Measurements from ENCODE around the gene MED6. TPM values are rescaled to one million over a fixed set of nuclear protein-coding genes. Genes with fewer than 3 reads are reported as not detected.

The MED6 gene
- total RNA-seq, 1 donor from 2014 or later = 55.2 TPM

DNA sequence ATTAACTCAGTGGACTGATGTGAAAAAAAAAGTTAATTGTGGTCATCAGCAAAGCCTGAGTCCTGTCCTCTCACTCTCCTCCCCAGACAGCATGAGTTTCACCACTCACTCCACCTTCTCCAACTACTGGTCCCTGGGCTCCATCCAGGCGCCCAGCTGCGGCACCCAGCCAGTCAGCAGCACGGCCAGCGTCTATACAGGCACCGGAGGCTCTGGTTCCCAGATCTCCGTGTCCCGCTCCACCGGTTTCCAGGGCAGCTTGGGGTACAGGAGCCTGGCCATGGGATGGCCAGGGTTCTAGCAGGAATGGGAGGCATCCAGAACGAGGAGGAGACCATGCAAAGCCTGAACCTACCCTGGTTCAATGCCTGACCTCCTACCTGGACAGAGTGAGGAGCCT lies 6.0 kb downstream of the MED6 start:
- Mint-ChIP-seq H3K36me3 (ENCODE audit: unreplicated experiment) (no peaks in the 10 kb centered on the region), H3K4me3 (ENCODE audit: unreplicated experiment) (no peak overlapping the region), H3K9me3 (ENCODE audit: unreplicated experiment) (no peaks in the 10 kb centered on the region), H3K27me3 (ENCODE audit: unreplicated experiment) (no peaks in the 10 kb centered on the region), H3K4me1 (ENCODE audit: low read depth, unreplicated experiment) (peaks cover 3% of the 10 kb centered on the region), H3K27ac (ENCODE audit: unreplicated experiment) (no peak overlapping the region)
- DNase-seq = no peak
- TF ChIP-seq, protein P1, sequence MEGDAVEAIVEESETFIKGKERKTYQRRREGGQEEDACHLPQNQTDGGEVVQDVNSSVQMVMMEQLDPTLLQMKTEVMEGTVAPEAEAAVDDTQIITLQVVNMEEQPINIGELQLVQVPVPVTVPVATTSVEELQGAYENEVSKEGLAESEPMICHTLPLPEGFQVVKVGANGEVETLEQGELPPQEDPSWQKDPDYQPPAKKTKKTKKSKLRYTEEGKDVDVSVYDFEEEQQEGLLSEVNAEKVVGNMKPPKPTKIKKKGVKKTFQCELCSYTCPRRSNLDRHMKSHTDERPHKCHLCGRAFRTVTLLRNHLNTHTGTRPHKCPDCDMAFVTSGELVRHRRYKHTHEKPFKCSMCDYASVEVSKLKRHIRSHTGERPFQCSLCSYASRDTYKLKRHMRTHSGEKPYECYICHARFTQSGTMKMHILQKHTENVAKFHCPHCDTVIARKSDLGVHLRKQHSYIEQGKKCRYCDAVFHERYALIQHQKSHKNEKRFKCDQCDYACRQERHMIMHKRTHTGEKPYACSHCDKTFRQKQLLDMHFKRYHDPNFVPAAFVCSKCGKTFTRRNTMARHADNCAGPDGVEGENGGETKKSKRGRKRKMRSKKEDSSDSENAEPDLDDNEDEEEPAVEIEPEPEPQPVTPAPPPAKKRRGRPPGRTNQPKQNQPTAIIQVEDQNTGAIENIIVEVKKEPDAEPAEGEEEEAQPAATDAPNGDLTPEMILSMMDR (IDR thresholded peaks at IDR 0.05; ENCODE audit: partially characterized antibody, unreplicated experiment) = no peak

DNA sequence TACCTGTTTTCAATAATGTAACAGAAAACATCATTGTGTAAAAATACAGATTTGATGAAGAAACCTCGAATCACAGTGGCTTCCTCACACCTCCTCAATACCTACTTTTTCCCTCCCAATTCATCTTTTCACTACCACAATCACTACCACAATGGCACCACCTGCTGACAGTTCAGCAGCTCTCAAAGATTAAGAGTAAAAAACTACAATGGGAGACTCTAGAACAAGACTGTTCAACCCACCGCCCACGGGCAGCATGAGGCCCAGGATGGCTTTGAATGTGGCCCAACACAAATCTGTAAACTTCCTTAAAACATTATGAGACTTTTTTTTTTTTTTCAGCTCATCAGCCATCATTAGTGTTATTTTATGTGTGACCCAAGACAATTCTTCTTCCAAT lies 15.2 kb downstream of the MED6 start:
- no peaks in the 10 kb centered on the region for H3K27me3 Mint-ChIP-seq (ENCODE audit: unreplicated experiment)
- no peak overlapping the region for H3K27ac Mint-ChIP-seq (ENCODE audit: unreplicated experiment)
- H3K9me3 Mint-ChIP-seq (ENCODE audit: unreplicated experiment) = no peaks in the 10 kb centered on the region
- H3K4me3 Mint-ChIP-seq (ENCODE audit: unreplicated experiment) = no peak overlapping the region
- no peaks in the 10 kb centered on the region for H3K36me3 Mint-ChIP-seq (ENCODE audit: unreplicated experiment)
- H3K4me1 Mint-ChIP-seq (ENCODE audit: low read depth, unreplicated experiment) = no peaks in the 10 kb centered on the region
- DNase-seq = no peak
- TF ChIP-seq, protein P1 (IDR thresholded peaks at IDR 0.05; ENCODE audit: partially characterized antibody, unreplicated experiment) = no peak

DNA sequence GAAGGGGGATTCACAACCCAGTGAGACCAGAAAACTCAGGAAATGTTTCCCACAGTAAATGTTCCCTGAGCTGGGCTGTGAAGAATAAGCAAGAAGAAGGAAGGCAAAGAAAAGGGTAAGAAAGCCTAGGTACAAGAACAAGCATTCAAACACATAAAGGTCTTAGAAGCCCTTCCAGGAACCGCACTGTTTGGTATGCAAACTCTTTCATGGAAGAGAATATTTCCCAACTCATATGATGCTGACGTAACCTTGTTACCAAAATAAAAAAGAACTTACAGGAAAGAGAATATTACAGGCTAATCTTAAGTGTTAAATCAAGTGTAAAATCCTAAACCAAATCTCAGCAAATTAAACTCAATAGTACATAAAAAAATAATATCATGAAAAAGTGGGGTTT lies 23.6 kb downstream of the MED6 start:
- peaks cover 8% of the 10 kb centered on the region for H3K4me1 Mint-ChIP-seq (ENCODE audit: low read depth, unreplicated experiment)
- peak overlapping the region; percentile 23 for H3K4me3 Mint-ChIP-seq (ENCODE audit: unreplicated experiment)
- TF ChIP-seq, protein P1 (IDR thresholded peaks at IDR 0.05; ENCODE audit: partially characterized antibody, unreplicated experiment) = no peak
- no peak for DNase-seq
- H3K27ac Mint-ChIP-seq (ENCODE audit: unreplicated experiment) = peak overlapping the region; percentile 86
- H3K9me3 Mint-ChIP-seq (ENCODE audit: unreplicated experiment) = peaks cover 2% of the 10 kb centered on the region
- peaks cover 4% of the 10 kb centered on the region for H3K27me3 Mint-ChIP-seq (ENCODE audit: unreplicated experiment)
- H3K36me3 Mint-ChIP-seq (ENCODE audit: unreplicated experiment) = no peaks in the 10 kb centered on the region

DNA sequence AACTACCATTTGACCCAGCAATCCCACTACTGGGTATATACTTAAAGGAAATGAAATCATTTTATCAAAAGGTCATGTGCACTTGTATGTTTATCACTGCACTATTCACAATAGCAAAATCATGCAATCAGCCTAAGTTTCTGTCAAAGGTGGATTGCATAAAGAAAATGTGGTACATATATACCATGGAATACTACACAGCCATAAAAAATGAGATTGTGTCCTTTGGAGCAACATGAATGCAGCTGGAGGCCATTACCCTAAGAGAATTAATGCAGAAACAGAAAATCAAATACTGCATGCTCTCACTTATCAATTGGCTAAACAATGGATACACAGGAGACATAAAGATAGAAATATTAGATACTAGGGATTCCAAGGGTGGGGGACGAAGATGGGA lies 27.4 kb downstream of the MED6 start:
- no peak for DNase-seq
- peaks cover 4% of the 10 kb centered on the region for H3K27me3 Mint-ChIP-seq (ENCODE audit: unreplicated experiment)
- TF ChIP-seq, protein P1 (IDR thresholded peaks at IDR 0.05; ENCODE audit: partially characterized antibody, unreplicated experiment) = no peak
- peaks cover 8% of the 10 kb centered on the region for H3K4me1 Mint-ChIP-seq (ENCODE audit: low read depth, unreplicated experiment)
- H3K27ac Mint-ChIP-seq (ENCODE audit: unreplicated experiment) = no peak overlapping the region
- no peaks in the 10 kb centered on the region for H3K36me3 Mint-ChIP-seq (ENCODE audit: unreplicated experiment)
- H3K9me3 Mint-ChIP-seq (ENCODE audit: unreplicated experiment) = peaks cover 2% of the 10 kb centered on the region
- H3K4me3 Mint-ChIP-seq (ENCODE audit: unreplicated experiment) = no peak overlapping the region

DNA sequence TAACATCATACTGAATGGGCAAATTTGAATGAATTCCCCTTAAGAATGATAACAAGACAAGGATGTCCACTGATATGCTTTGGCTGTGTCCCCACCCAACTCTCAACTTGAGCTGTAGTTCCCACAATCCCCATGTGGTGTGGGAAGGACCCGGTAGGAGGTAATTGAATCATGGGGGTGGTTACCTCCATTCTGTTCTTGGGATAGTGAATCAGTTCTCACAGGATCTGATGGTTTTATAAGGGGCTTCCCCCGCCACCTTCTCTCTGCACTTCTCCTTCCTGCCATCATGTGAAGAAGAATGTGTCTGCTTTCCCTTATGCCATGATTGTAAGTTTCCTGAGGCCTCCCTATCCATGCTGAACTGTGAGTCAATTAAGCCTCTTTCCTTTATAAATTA lies 29.3 kb downstream of the MED6 start:
- peaks cover 3% of the 10 kb centered on the region for H3K36me3 Mint-ChIP-seq (ENCODE audit: unreplicated experiment)
- no peak for DNase-seq
- no peak overlapping the region for H3K27ac Mint-ChIP-seq (ENCODE audit: unreplicated experiment)
- TF ChIP-seq, protein P1 (IDR thresholded peaks at IDR 0.05; ENCODE audit: partially characterized antibody, unreplicated experiment) = no peak
- H3K27me3 Mint-ChIP-seq (ENCODE audit: unreplicated experiment) = peaks cover 2% of the 10 kb centered on the region
- no peak overlapping the region for H3K4me3 Mint-ChIP-seq (ENCODE audit: unreplicated experiment)
- H3K9me3 Mint-ChIP-seq (ENCODE audit: unreplicated experiment) = peaks cover 3% of the 10 kb centered on the region
- peaks cover 2% of the 10 kb centered on the region for H3K4me1 Mint-ChIP-seq (ENCODE audit: low read depth, unreplicated experiment)
